GM18498 (cell line): ENCODE data around the gene CLEC4M.
"Not testable (repeated sequence)": the region's sequence is repeated elsewhere in the genome, so short reads cannot be mapped to it uniquely, and the experiment has no call there.

Experiments
- ATAC-seq: cut with Tn5 transposase; IDR thresholded peaks from one replicate; pipeline ENCODE4 v1.9.1; 2021; ENCODE audit warnings: mild to moderate bottlenecking, moderate library complexity; ENCODE audit not compliant: unreplicated experiment

Gene CLEC4M

DNA sequence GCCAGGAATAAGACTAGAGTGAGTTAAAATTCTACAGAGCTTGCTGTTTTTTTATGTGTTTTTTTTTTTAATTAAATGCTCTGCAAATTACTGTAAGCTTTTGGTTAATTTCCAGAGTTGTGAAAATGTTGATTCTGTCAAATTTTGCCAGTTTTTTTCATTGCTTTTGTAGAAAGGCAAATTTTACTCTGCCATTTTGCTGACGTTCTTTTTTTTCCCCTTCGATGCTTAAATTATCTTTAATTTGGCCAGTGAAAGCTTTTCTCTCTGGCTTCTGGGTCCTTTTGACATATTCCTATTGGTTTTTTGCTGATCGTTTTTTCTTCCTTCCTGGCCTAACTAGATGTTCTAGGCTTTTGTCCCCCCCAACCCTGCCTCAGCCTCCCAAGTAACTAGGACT is 43.2 kb downstream of the CLEC4M start:
- ATAC-seq: no peak

DNA sequence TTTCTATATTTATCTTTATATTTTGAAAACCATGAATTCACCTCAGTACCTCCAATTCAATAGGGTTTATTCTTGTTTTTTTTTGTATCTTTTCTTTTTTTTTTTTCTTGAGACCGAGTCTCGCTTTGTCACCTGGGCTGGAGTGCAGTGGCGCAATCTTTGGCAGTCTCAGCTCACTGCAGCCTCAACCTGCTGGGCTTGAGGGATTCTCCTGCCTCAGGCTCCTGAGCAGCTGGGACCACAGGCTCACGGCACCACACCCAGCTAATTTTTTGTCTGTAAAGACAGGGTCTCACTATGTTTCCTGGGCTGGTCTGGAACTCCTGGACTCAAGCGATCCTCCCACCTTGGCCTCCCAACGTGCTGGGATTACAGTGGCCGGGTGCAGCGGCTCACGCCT is 43.8 kb downstream of the CLEC4M start:
- ATAC-seq: no peak

GRCh38 chr19:7808108-7808507 is 45.1 kb downstream of the CLEC4M start:
- ATAC-seq: no peak

DNA sequence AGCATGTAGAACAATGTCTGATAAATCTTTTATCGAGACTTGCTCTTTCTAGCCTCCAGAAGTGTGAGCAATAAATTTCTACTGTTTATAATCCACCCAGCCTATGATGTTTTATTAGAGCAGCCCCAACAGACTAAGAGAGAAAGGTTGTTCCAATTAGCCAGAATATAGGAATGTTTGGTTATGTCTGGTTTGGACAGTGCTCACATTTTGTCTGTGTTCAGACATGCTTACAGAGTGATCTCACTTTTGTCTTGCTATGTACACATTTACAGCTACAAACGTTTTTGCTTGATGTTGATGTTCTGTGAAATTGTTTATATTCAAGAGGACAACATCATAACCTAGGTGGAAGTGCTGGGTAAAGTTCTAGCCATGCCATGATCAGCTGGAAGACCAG is 48.9 kb downstream of the CLEC4M start:
- no peak for ATAC-seq

DNA sequence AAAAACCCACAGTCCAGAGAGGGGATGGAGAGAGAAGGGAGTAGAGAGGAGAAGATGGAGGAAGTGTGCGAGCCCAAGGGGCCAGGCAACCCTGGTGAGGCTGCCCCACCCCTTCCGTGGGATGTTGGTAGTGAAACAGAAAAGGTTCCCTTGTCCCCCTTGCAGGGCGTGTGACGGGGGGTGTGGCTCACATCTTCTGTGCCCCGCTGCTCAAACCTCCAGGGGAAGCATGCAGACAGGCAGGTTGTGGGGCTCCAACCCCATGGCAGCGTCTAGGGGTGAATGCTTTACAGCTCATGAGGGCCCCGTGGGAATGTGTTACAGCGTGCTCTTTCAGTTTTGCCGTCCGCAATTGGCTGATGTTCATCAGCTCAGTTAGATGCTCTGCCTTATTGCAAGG is 52.3 kb downstream of the CLEC4M start:
- ATAC-seq: peak; percentile 50

DNA sequence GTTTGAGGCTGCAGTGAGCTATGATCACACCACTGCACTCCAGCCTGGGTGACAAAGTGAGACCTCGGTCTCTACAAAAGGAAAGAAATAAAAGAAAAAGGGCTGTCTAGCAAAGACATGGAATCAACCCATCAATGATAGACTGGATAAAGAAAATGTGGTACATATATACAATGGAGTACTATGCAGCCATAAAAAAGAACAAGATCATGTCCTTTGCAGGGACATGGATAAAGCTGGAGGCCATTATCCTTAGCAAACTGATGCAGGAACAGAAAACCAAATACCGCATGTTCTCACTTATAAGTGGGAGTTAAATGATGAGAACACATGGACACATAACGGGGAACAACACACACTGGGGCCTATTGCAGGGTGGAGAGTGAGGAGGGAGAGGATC is 53.0 kb downstream of the CLEC4M start:
- not testable (repeated sequence) for ATAC-seq

- ATAC-seq: no peak
Observed at GRCh38 chr19:7817801-7818200, 54.8 kb downstream of the CLEC4M start.

DNA sequence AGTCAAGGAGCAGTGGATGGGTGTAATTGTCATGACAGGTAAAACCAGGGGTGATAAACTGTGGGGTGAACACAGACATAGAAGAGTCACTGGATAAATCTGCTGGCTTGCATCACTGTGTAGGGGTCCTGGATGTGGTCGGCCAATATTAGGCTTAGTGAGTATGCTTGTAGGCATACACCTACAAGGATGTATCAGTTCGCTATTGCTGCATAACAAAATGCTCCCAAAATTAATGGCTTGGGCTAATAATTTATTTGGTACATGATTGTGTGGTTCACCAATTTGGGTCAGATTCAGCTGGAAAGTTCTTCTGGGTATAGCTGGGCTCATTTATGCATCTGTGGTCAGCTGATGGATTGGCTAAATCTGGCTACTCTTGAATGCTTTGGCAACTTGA is 55.8 kb downstream of the CLEC4M start:
- ATAC-seq: no peak
